T-helper 1 cell treated with Interleukin-12 subunit alpha and Interleukin-12 subunit beta and Interleukin-4 antibody, amounts not matched to agents 30 μg/mL and 1 μg/mL, for 36 hours (primary cell): Measurements from ENCODE around the gene ZKSCAN4.

ENCODE experiments used
- H3K27ac Mint-ChIP-seq: one replicate; pipeline ENCODE4 v1.8.0; 2021; ENCODE audit warnings: mild to moderate bottlenecking, mixed read lengths
- H3K27me3 Mint-ChIP-seq: one replicate; pipeline ENCODE4 v1.8.0; 2021; ENCODE audit warnings: low read depth, mixed read lengths
- H3K36me3 Mint-ChIP-seq: one replicate; pipeline ENCODE4 v1.8.0; 2021; ENCODE audit warnings: low read depth, mixed read lengths
- H3K4me1 Mint-ChIP-seq: one replicate; pipeline ENCODE4 v1.8.0; 2021; ENCODE audit warnings: low read depth, mixed read lengths
- H3K4me3 Mint-ChIP-seq: one replicate; pipeline ENCODE4 v1.8.0; 2021; ENCODE audit warnings: mild to moderate bottlenecking, moderate library complexity, mixed read lengths
- H3K9me3 Mint-ChIP-seq: one replicate; pipeline ENCODE4 v1.8.0; 2021; ENCODE audit warnings: mixed read lengths

Gene ZKSCAN4

GRCh38 chr6:28252009-28252975 lies at the start of gene ZKSCAN4:
Gene ZKSCAN4 (minus strand): TSS chr6:28252269. CDS start chr6:28251980, 289 bp downstream.
- peak within 1 kb of the TSS; percentile 93 for H3K27ac Mint-ChIP-seq
- H3K9me3 Mint-ChIP-seq = peaks cover 6% of the 10 kb centered on the region
- H3K27me3 Mint-ChIP-seq = peaks cover 4% of the 10 kb centered on the region
- H3K4me3 Mint-ChIP-seq = peak within 1 kb of the TSS; percentile 94
- H3K36me3 Mint-ChIP-seq = peaks cover 23% of the 10 kb centered on the region
- peaks cover 16% of the 10 kb centered on the region for H3K4me1 Mint-ChIP-seq

- H3K9me3 Mint-ChIP-seq = no peaks in the 10 kb centered on the region
- H3K27ac Mint-ChIP-seq = no peak overlapping the region
- H3K4me1 Mint-ChIP-seq = no peaks in the 10 kb centered on the region
- H3K36me3 Mint-ChIP-seq = peaks cover 2% of the 10 kb centered on the region
- H3K27me3 Mint-ChIP-seq = no peaks in the 10 kb centered on the region
- no peak overlapping the region for H3K4me3 Mint-ChIP-seq
Observed at GRCh38 chr6:28296520-28297060, 44.5 kb upstream of the ZKSCAN4 start.

GRCh38 chr6:28295326-28295725 lies 43.3 kb upstream of the ZKSCAN4 start:
- no peaks in the 10 kb centered on the region for H3K9me3 Mint-ChIP-seq
- no peaks in the 10 kb centered on the region for H3K27me3 Mint-ChIP-seq
- H3K4me3 Mint-ChIP-seq = no peak overlapping the region
- H3K36me3 Mint-ChIP-seq = no peaks in the 10 kb centered on the region
- no peaks in the 10 kb centered on the region for H3K4me1 Mint-ChIP-seq
- H3K27ac Mint-ChIP-seq = no peak overlapping the region

- H3K4me1 Mint-ChIP-seq = no peaks in the 10 kb centered on the region
- H3K36me3 Mint-ChIP-seq = peaks cover 4% of the 10 kb centered on the region
- H3K4me3 Mint-ChIP-seq = no peak overlapping the region
- no peaks in the 10 kb centered on the region for H3K9me3 Mint-ChIP-seq
- no peaks in the 10 kb centered on the region for H3K27me3 Mint-ChIP-seq
- H3K27ac Mint-ChIP-seq = no peak overlapping the region
Observed at GRCh38 chr6:28291573-28291972, 39.5 kb upstream of the ZKSCAN4 start.

- peaks cover 4% of the 10 kb centered on the region for H3K27me3 Mint-ChIP-seq
- H3K4me3 Mint-ChIP-seq = no peak overlapping the region
- no peaks in the 10 kb centered on the region for H3K9me3 Mint-ChIP-seq
- H3K4me1 Mint-ChIP-seq = peaks cover 9% of the 10 kb centered on the region
- peaks cover 7% of the 10 kb centered on the region for H3K36me3 Mint-ChIP-seq
- no peak overlapping the region for H3K27ac Mint-ChIP-seq
Observed at GRCh38 chr6:28282926-28283325, 30.9 kb upstream of the ZKSCAN4 start.

GRCh38 chr6:28281288-28282064 lies 29.4 kb upstream of the ZKSCAN4 start, which contains the start of gene PGBD1:
Gene PGBD1 (plus strand): TSS chr6:28281572. CDS start chr6:28283814, 2,242 bp downstream.
- H3K4me1 Mint-ChIP-seq = peaks cover 9% of the 10 kb centered on the region
- no peak within 1 kb of the TSS for H3K27ac Mint-ChIP-seq
- peaks cover 8% of the 10 kb centered on the region for H3K36me3 Mint-ChIP-seq
- H3K27me3 Mint-ChIP-seq = peaks cover 4% of the 10 kb centered on the region
- H3K9me3 Mint-ChIP-seq = no peaks in the 10 kb centered on the region
- peak within 1 kb of the TSS; percentile 83 for H3K4me3 Mint-ChIP-seq

- Mint-ChIP-seq H3K27ac (no peak overlapping the region), H3K27me3 (peaks cover 4% of the 10 kb centered on the region), H3K9me3 (no peaks in the 10 kb centered on the region), H3K4me1 (peaks cover 9% of the 10 kb centered on the region), H3K4me3 (peak overlapping the region; percentile 83), H3K36me3 (peaks cover 12% of the 10 kb centered on the region)
Observed at GRCh38 chr6:28280595-28281287, 28.7 kb upstream of the ZKSCAN4 start.

GRCh38 chr6:28277746-28278145 lies 25.7 kb upstream of the ZKSCAN4 start:
- Mint-ChIP-seq H3K9me3 (no peaks in the 10 kb centered on the region), H3K4me3 (no peak overlapping the region), H3K36me3 (peaks cover 28% of the 10 kb centered on the region), H3K27me3 (peaks cover 4% of the 10 kb centered on the region), H3K27ac (no peak overlapping the region), H3K4me1 (peaks cover 14% of the 10 kb centered on the region)

- Mint-ChIP-seq H3K27ac (no peak overlapping the region), H3K27me3 (peaks cover under 1% of the 10 kb centered on the region), H3K4me1 (peaks cover 10% of the 10 kb centered on the region), H3K9me3 (no peaks in the 10 kb centered on the region), H3K36me3 (peaks cover 32% of the 10 kb centered on the region), H3K4me3 (no peak overlapping the region)
Observed at GRCh38 chr6:28274888-28275287, 22.8 kb upstream of the ZKSCAN4 start.

GRCh38 chr6:28269492-28269891 lies 17.4 kb upstream of the ZKSCAN4 start:
- Mint-ChIP-seq H3K27me3 (no peaks in the 10 kb centered on the region), H3K27ac (no peak overlapping the region), H3K4me1 (peaks cover 13% of the 10 kb centered on the region), H3K36me3 (peaks cover 15% of the 10 kb centered on the region), H3K4me3 (no peak overlapping the region), H3K9me3 (no peaks in the 10 kb centered on the region)

GRCh38 chr6:28267695-28268059 lies 15.6 kb upstream of the ZKSCAN4 start:
- Mint-ChIP-seq H3K36me3 (peaks cover 6% of the 10 kb centered on the region), H3K9me3 (no peaks in the 10 kb centered on the region), H3K27me3 (peaks cover 11% of the 10 kb centered on the region), H3K4me3 (no peak overlapping the region), H3K4me1 (peaks cover 13% of the 10 kb centered on the region), H3K27ac (no peak overlapping the region)

- H3K4me3 Mint-ChIP-seq = no peak within 1 kb of the TSS
- peaks cover 2% of the 10 kb centered on the region for H3K36me3 Mint-ChIP-seq
- peaks cover 13% of the 10 kb centered on the region for H3K4me1 Mint-ChIP-seq
- H3K9me3 Mint-ChIP-seq = no peaks in the 10 kb centered on the region
- no peak within 1 kb of the TSS for H3K27ac Mint-ChIP-seq
- H3K27me3 Mint-ChIP-seq = peaks cover 11% of the 10 kb centered on the region
Observed at GRCh38 chr6:28266962-28267694, 15.1 kb upstream of the ZKSCAN4 start, which contains the start of gene ZSCAN26. Gene ZSCAN26 (plus strand): TSS chr6:28267143. CDS start chr6:28271920, 4,777 bp downstream.

GRCh38 chr6:28266563-28266961 lies 14.5 kb upstream of the ZKSCAN4 start:
- no peak overlapping the region for H3K4me3 Mint-ChIP-seq
- H3K4me1 Mint-ChIP-seq = peaks cover 13% of the 10 kb centered on the region
- no peak overlapping the region for H3K27ac Mint-ChIP-seq
- H3K9me3 Mint-ChIP-seq = no peaks in the 10 kb centered on the region
- H3K36me3 Mint-ChIP-seq = peaks cover 2% of the 10 kb centered on the region
- peaks cover 11% of the 10 kb centered on the region for H3K27me3 Mint-ChIP-seq
